GM12872 (cell line): ENCODE results near the gene SAMMSON.

Source experiments
- CTCF ChIP-seq: IDR thresholded peaks from 3 replicates; pipeline ENCODE4 v1.5.1; 2011; ENCODE audit warnings: low read depth, mild to moderate bottlenecking, low read length, moderate library complexity; ENCODE audit not compliant: insufficient read depth

The SAMMSON gene

GRCh38 chr3:69997631-69998307 is 1.8 kb upstream of the SAMMSON start:
- no peak for TF ChIP-seq CTCF

DNA sequence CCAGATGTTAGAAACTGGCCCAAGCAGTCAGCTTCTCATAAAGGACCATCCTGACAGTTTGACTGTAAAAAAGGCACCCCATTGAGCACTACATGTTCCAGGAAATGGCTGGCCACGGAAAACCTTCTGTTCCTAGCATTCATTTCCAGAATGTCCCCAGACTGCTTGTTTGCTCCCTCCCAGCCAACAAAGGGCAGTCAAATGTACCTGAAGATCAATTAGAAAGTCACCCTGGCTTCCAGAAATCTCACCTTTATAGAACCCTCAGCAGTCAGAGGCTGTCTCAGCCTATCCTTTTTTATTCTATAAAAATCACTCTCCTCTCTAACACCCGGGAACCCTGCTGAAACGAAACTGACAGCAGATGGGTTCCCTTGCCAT is 784 bp upstream of the SAMMSON start:
- no peak for TF ChIP-seq CTCF

GRCh38 chr3:70000028-70000410 is 486 bp downstream of the SAMMSON start:
- TF ChIP-seq CTCF = no peak

DNA sequence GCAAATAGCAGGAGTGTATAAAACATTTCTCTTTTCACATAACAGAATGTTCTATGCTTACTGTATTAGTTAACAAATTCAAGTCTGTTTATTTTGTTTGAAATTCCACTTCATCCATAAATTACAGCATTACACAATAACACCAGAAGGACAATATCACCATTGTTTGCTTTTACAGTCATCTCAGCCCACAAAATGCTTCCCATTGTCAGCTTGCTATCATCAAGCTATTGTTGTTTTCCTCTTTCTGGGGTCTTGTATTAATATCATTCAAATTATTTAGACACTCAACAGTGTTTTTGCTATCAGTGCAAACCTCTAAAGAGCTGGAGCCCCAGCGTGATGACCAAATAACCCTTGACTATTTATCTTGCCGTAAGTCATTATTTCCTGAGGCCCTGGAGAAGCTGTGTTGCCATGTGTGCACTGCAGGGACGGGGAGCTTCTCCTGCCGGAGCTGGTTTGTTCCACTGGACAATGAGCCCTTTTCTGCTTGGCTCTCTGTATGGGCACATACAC is 1.1 kb downstream of the SAMMSON start:
- no peak for TF ChIP-seq CTCF

DNA sequence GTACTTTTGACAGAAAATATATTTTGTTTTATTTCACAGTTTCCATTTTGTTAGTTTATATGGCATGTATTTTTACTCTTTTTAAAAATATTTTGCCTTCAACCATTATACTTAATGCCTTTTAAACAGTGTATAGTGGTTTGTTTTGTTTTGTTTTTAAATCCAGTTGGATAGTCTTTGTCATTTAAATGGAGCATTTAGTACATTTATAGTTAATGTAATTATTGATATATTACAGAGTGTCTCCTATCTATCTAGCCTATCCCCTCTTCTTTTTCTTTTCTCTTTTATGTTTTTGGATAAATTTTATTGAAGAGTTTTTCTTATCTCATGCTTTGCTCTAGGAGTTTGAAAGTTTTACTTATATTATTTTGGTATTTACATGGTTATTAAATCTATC is 3.6 kb downstream of the SAMMSON start:
- TF ChIP-seq CTCF = no peak

- TF ChIP-seq CTCF = no peak
Measured at GRCh38 chr3:70006089-70006488, 6.6 kb downstream of the SAMMSON start.

GRCh38 chr3:70010346-70010745 is 10.8 kb downstream of the SAMMSON start:
- no peak for TF ChIP-seq CTCF
